ENCODE data around the gene IL1RL1.

The IL1RL1 gene

GRCh38 chr2:102335871-102336366 is 24.6 kb downstream of the IL1RL1 start:
- no peak for DNase-seq (ENCODE audit: low read depth, low spot score)

- no peak for DNase-seq (ENCODE audit: low read depth, low spot score)
Observed at GRCh38 chr2:102336502-102336945, 25.2 kb downstream of the IL1RL1 start.

GRCh38 chr2:102337012-102337411 is 25.6 kb downstream of the IL1RL1 start:
- no peak for DNase-seq (ENCODE audit: low read depth, low spot score)

GRCh38 chr2:102337481-102338386 is 26.4 kb downstream of the IL1RL1 start:
- no peak for DNase-seq (ENCODE audit: low read depth, low spot score)

- no peak for DNase-seq (ENCODE audit: low read depth, low spot score)
Observed at GRCh38 chr2:102340778-102341177, 29.4 kb downstream of the IL1RL1 start.

- DNase-seq (ENCODE audit: low read depth, low spot score): no peak
Observed at GRCh38 chr2:102342888-102343287, 31.5 kb downstream of the IL1RL1 start.

GRCh38 chr2:102344397-102344796 is 33.0 kb downstream of the IL1RL1 start:
- no peak for DNase-seq (ENCODE audit: low read depth, low spot score)

GRCh38 chr2:102345329-102345920 is 34.1 kb downstream of the IL1RL1 start:
- no peak for DNase-seq (ENCODE audit: low read depth, low spot score)

GRCh38 chr2:102346381-102347130 is 35.2 kb downstream of the IL1RL1 start:
- no peak for DNase-seq (ENCODE audit: low read depth, low spot score)

- DNase-seq (ENCODE audit: low read depth, low spot score): no peak
Observed at GRCh38 chr2:102350137-102350793, 38.9 kb downstream of the IL1RL1 start.

GRCh38 chr2:102355526-102356380 is 44.4 kb downstream of the IL1RL1 start, which contains the start of gene IL18R1:
IL18R1 (plus strand) TSS chr2:102355796; CDS start chr2:102362661, 6,865 bp downstream.
- DNase-seq (ENCODE audit: low read depth, low spot score): no peak

- DNase-seq (ENCODE audit: low read depth, low spot score): no peak
Observed at GRCh38 chr2:102356381-102356712, 45.0 kb downstream of the IL1RL1 start.

- no peak for DNase-seq (ENCODE audit: low read depth, low spot score)
Observed at GRCh38 chr2:102356741-102357140, 45.4 kb downstream of the IL1RL1 start.

- DNase-seq (ENCODE audit: low read depth, low spot score): no peak
Observed at GRCh38 chr2:102357937-102358336, 46.6 kb downstream of the IL1RL1 start.

- DNase-seq (ENCODE audit: low read depth, low spot score): no peak
Observed at GRCh38 chr2:102358496-102358895, 47.1 kb downstream of the IL1RL1 start.

- DNase-seq (ENCODE audit: low read depth, low spot score): no peak
Observed at GRCh38 chr2:102359527-102359926, 48.2 kb downstream of the IL1RL1 start.

GRCh38 chr2:102361632-102362241 is 50.4 kb downstream of the IL1RL1 start:
- DNase-seq (ENCODE audit: low read depth, low spot score): no peak

GRCh38 chr2:102365763-102366162 is 54.4 kb downstream of the IL1RL1 start:
- DNase-seq (ENCODE audit: low read depth, low spot score): no peak

GRCh38 chr2:102366406-102367112 is 55.2 kb downstream of the IL1RL1 start:
- no peak for DNase-seq (ENCODE audit: low read depth, low spot score)

Data from brain pericyte (primary cell).